ENCODE measurements around the gene SH3GL3.

DNA sequence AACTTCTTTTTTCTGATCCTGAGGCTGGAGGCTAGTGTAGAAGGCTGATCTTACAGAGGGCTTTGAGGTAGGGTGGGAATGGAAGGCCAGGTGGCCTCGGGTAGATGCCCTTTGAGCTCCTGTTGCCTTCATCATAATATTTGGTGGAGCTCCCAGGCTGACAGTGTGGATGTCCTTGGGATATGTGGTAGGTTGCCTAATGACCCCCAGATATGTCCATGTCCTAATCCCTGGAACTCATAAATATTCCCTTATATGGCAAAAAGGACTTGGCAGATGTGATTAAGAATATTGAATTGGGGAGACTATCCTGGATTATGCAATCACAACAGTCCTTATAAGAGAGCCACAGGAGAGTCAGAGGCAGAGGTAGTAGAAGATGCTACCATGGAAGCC lies 212.3 kb downstream of the SH3GL3 start:
- TF ChIP-seq FOXM1 (IDR thresholded peaks at IDR 0.05; ENCODE audit: low read depth) (no peak), GABPA (IDR thresholded peaks at IDR 0.05; ENCODE audit: low read depth) (no peak)
- TF ChIP-seq, protein P1, sequence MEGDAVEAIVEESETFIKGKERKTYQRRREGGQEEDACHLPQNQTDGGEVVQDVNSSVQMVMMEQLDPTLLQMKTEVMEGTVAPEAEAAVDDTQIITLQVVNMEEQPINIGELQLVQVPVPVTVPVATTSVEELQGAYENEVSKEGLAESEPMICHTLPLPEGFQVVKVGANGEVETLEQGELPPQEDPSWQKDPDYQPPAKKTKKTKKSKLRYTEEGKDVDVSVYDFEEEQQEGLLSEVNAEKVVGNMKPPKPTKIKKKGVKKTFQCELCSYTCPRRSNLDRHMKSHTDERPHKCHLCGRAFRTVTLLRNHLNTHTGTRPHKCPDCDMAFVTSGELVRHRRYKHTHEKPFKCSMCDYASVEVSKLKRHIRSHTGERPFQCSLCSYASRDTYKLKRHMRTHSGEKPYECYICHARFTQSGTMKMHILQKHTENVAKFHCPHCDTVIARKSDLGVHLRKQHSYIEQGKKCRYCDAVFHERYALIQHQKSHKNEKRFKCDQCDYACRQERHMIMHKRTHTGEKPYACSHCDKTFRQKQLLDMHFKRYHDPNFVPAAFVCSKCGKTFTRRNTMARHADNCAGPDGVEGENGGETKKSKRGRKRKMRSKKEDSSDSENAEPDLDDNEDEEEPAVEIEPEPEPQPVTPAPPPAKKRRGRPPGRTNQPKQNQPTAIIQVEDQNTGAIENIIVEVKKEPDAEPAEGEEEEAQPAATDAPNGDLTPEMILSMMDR (IDR thresholded peaks at IDR 0.05), result no peak
- TF ChIP-seq, protein P2, sequence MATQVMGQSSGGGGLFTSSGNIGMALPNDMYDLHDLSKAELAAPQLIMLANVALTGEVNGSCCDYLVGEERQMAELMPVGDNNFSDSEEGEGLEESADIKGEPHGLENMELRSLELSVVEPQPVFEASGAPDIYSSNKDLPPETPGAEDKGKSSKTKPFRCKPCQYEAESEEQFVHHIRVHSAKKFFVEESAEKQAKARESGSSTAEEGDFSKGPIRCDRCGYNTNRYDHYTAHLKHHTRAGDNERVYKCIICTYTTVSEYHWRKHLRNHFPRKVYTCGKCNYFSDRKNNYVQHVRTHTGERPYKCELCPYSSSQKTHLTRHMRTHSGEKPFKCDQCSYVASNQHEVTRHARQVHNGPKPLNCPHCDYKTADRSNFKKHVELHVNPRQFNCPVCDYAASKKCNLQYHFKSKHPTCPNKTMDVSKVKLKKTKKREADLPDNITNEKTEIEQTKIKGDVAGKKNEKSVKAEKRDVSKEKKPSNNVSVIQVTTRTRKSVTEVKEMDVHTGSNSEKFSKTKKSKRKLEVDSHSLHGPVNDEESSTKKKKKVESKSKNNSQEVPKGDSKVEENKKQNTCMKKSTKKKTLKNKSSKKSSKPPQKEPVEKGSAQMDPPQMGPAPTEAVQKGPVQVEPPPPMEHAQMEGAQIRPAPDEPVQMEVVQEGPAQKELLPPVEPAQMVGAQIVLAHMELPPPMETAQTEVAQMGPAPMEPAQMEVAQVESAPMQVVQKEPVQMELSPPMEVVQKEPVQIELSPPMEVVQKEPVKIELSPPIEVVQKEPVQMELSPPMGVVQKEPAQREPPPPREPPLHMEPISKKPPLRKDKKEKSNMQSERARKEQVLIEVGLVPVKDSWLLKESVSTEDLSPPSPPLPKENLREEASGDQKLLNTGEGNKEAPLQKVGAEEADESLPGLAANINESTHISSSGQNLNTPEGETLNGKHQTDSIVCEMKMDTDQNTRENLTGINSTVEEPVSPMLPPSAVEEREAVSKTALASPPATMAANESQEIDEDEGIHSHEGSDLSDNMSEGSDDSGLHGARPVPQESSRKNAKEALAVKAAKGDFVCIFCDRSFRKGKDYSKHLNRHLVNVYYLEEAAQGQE (IDR thresholded peaks at IDR 0.05; ENCODE audit: low read depth, low read length), result no peak
- TF ChIP-seq, protein P3, sequence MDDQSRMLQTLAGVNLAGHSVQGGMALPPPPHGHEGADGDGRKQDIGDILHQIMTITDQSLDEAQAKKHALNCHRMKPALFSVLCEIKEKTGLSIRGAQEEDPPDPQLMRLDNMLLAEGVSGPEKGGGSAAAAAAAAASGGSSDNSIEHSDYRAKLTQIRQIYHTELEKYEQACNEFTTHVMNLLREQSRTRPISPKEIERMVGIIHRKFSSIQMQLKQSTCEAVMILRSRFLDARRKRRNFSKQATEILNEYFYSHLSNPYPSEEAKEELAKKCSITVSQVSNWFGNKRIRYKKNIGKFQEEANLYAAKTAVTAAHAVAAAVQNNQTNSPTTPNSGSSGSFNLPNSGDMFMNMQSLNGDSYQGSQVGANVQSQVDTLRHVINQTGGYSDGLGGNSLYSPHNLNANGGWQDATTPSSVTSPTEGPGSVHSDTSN (IDR thresholded peaks at IDR 0.05), result no peak

Data from SK-N-SH (cell line).